Loucy (cell line): ENCODE measurements around the gene FMN1.

Experiments used
- H2AFZ ChIP-seq: fragments of 200-600 bp; sonication (generic); 2 replicates; pipeline ENCODE4 v1.6.0; 2016; ENCODE audit warnings: antibody characterized with exemption, mild to moderate bottlenecking, low read length, moderate library complexity
- H3F3A ChIP-seq: fragments of 200-600 bp; 2 replicates; pipeline ENCODE4 v1.6.0; 2016; ENCODE audit warnings: antibody characterized with exemption, low read depth, mild to moderate bottlenecking
- H3K27me3 ChIP-seq: fragments of 200-600 bp; sonication (generic); 2 replicates; pipeline ENCODE4 v1.6.1; 2014; ENCODE audit warnings: low read length, mild to moderate bottlenecking; ENCODE audit not compliant: insufficient read depth, poor library complexity, severe bottlenecking
- H3K36me3 ChIP-seq: fragments of 200-600 bp; sonication (generic); 2 replicates; pipeline ENCODE4 v1.6.1; 2016; ENCODE audit warnings: low read length; ENCODE audit not compliant: insufficient read depth
- H3K4me1 ChIP-seq: fragments of 200-600 bp; sonication (generic); 2 replicates; pipeline ENCODE4 v1.5.1; 2014; ENCODE audit warnings: low read length, mild to moderate bottlenecking; ENCODE audit not compliant: insufficient read depth, poor library complexity, severe bottlenecking
- H3K4me2 ChIP-seq: fragments of 200-600 bp; sonication (generic); 2 replicates; pipeline ENCODE4 v1.6.0; 2014; ENCODE audit warnings: antibody characterized with exemption, low read length, low read depth, mild to moderate bottlenecking; ENCODE audit not compliant: poor library complexity, severe bottlenecking
- H3K4me3 ChIP-seq: fragments of 200-600 bp; sonication (generic); 2 replicates; pipeline ENCODE4 v1.5.1; 2014; ENCODE audit warnings: low read length, mild to moderate bottlenecking, mixed read lengths; ENCODE audit not compliant: poor library complexity, severe bottlenecking
- H3K79me2 ChIP-seq: fragments of 200-600 bp; sonication (generic); 2 replicates; pipeline ENCODE4 v1.6.1; 2014; ENCODE audit warnings: low read length; ENCODE audit not compliant: insufficient read depth
- H3K9ac ChIP-seq: fragments of 200-600 bp; sonication (generic); 2 replicates; pipeline ENCODE4 v1.6.0; 2014; ENCODE audit warnings: mild to moderate bottlenecking, low read depth, low read length, moderate library complexity; ENCODE audit not compliant: poor library complexity, severe bottlenecking
- H3K9me2 ChIP-seq: fragments of 200-600 bp; sonication (generic); replicated peaks from 2 replicates; pipeline ENCODE4 v1.6.1; 2016; ENCODE audit warnings: low read depth, low read length, mixed read lengths
- H3K9me3 ChIP-seq: fragments of 200-600 bp; sonication (generic); 2 replicates; pipeline ENCODE4 v1.6.1; 2014; ENCODE audit warnings: mild to moderate bottlenecking, antibody characterized with exemption, low read length, low read depth; ENCODE audit not compliant: insufficient read depth
- H4K20me1 ChIP-seq: fragments of 200-600 bp; sonication (generic); 2 replicates; pipeline ENCODE4 v1.6.0; 2014; ENCODE audit warnings: antibody characterized with exemption, low read length, mild to moderate bottlenecking; ENCODE audit not compliant: insufficient read depth, poor library complexity, severe bottlenecking
- EZH2phosphoT487 ChIP-seq: fragments of 200-600 bp; IDR thresholded peaks from 2 replicates; pipeline ENCODE4 v1.6.1; 2018; ENCODE audit warnings: antibody characterized with exemption, mild to moderate bottlenecking, moderate library complexity, borderline replicate concordance
- TF ChIP-seq, protein P1 (sequence below): fragments of 200-600 bp; sonication (generic); conservative IDR thresholded peaks from 2 replicates; pipeline ENCODE4 v1.5.1; 2014; ENCODE audit warnings: mild to moderate bottlenecking, antibody characterized with exemption, low read length

FMN1 gene

DNA sequence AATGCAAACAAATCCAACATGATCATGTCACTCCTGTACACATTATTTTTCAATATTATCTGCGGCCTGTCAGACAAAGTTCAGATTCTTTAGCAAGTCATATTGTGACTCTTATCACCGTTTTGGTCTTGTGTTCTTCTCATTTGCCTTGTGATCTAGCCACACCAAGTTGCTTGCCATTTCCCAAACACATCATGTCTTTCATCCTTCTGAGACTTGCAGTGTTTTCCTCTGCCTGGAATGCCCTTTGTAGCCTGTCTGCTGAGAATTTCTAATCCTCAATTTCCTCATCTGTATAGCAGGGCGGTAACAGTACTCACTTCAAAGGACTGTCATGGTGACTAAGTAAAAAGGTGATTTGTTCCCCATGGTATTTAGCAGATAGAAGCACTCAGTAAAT is 341.7 kb downstream of the FMN1 start:
- Histone ChIP-seq H3K4me2 (no peak overlapping the region), H3K9me3 (no peaks in the 10 kb centered on the region), H3K9me2 (no peaks in the 10 kb centered on the region), H3K27me3 (no peaks in the 10 kb centered on the region), H4K20me1 (no peaks in the 10 kb centered on the region), H3K79me2 (no peaks in the 10 kb centered on the region), H3K4me3 (no peak overlapping the region), H3K36me3 (peaks cover 4% of the 10 kb centered on the region; the same call in 1 of the 2 replicates), H2AFZ (no peak overlapping the region), H3F3A (no peaks in the 10 kb centered on the region), H3K4me1 (no peaks in the 10 kb centered on the region), H3K9ac (no peak overlapping the region)
- TF ChIP-seq, protein P1, sequence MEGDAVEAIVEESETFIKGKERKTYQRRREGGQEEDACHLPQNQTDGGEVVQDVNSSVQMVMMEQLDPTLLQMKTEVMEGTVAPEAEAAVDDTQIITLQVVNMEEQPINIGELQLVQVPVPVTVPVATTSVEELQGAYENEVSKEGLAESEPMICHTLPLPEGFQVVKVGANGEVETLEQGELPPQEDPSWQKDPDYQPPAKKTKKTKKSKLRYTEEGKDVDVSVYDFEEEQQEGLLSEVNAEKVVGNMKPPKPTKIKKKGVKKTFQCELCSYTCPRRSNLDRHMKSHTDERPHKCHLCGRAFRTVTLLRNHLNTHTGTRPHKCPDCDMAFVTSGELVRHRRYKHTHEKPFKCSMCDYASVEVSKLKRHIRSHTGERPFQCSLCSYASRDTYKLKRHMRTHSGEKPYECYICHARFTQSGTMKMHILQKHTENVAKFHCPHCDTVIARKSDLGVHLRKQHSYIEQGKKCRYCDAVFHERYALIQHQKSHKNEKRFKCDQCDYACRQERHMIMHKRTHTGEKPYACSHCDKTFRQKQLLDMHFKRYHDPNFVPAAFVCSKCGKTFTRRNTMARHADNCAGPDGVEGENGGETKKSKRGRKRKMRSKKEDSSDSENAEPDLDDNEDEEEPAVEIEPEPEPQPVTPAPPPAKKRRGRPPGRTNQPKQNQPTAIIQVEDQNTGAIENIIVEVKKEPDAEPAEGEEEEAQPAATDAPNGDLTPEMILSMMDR: no peak
- TF ChIP-seq EZH2phosphoT487: no peak

DNA sequence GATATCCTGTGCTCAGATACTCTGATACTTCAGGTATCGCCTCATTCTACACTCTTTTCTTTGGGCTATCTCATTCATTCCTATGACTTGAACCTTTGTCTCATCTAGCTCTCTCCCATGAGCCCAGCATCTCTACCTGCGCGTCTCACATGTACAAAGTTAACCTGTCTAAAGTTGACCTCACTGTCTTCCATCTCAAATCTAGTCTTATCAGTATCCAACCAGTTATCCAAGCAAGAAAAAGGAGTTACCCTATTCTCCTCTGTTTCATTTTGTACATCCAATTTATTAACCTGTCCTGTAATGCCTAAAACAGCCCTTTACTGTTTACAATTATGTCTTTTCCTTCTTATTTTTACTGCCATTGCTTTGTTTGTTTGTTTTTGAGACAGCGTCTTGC is 342.5 kb downstream of the FMN1 start:
- no peak overlapping the region for H3K4me2 ChIP-seq
- H3K9ac ChIP-seq: no peak overlapping the region
- H4K20me1 ChIP-seq: no peaks in the 10 kb centered on the region
- TF ChIP-seq EZH2phosphoT487: no peak
- TF ChIP-seq, protein P1: no peak
- no peaks in the 10 kb centered on the region for H3K79me2 ChIP-seq
- H3K4me1 ChIP-seq: no peaks in the 10 kb centered on the region
- H3K36me3 ChIP-seq: peaks cover 6% of the 10 kb centered on the region; the same call in 1 of the 2 replicates
- H3K9me3 ChIP-seq: no peaks in the 10 kb centered on the region
- H3K27me3 ChIP-seq: no peaks in the 10 kb centered on the region
- H3K4me3 ChIP-seq: no peak overlapping the region
- H3K9me2 ChIP-seq: no peaks in the 10 kb centered on the region
- H3F3A ChIP-seq: no peaks in the 10 kb centered on the region
- no peak overlapping the region for H2AFZ ChIP-seq

DNA sequence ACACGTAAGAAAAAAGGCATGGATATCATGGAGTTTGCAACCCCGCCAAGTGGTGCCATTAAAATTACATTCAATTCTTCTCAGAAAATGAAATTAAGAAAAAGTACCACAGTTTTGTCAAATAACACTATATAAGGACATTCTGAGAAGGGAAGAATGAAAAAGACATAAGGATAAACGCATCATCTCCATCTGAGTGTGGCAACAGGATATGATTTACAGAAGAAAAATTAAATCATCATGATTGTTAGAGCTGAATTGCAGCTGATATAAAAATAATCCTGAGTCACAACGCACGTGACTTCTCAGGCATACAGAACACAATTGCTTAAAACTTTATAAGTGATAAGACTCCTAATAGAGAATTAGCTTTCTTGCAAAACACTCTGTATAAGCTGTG is 342.9 kb downstream of the FMN1 start:
- H3F3A ChIP-seq: no peaks in the 10 kb centered on the region
- no peaks in the 10 kb centered on the region for H4K20me1 ChIP-seq
- H3K9me3 ChIP-seq: no peaks in the 10 kb centered on the region
- no peak overlapping the region for H3K9ac ChIP-seq
- no peak for TF ChIP-seq EZH2phosphoT487
- TF ChIP-seq, protein P1: no peak
- no peak overlapping the region for H2AFZ ChIP-seq
- H3K36me3 ChIP-seq: peaks cover 7% of the 10 kb centered on the region; the same call in 1 of the 2 replicates
- H3K4me1 ChIP-seq: no peaks in the 10 kb centered on the region
- H3K27me3 ChIP-seq: no peaks in the 10 kb centered on the region
- no peak overlapping the region for H3K4me2 ChIP-seq
- H3K79me2 ChIP-seq: no peaks in the 10 kb centered on the region
- H3K4me3 ChIP-seq: no peak overlapping the region
- no peaks in the 10 kb centered on the region for H3K9me2 ChIP-seq
